ENCODE data around the gene TTC33. TPM values are rescaled to one million over a fixed set of nuclear protein-coding genes. Genes with fewer than 3 reads are reported as not detected.

TTC33 gene
- total RNA-seq, 1 donor from 2014 or later, result 7.0 TPM

- Histone ChIP-seq H3K27me3 (no peaks in the 10 kb centered on the region), H3K9me3 (no peaks in the 10 kb centered on the region), H3K36me3 (no peaks in the 10 kb centered on the region), H3K4me1 (no peaks in the 10 kb centered on the region), H3K4me3 (no peak overlapping the region), H3K27ac (no peak overlapping the region)
- no peak for DNase-seq (ENCODE audit: low spot score in 2 of 2)
- TF ChIP-seq CTCF (IDR thresholded peaks at IDR 0.05), result no peak
- intact Hi-C loops (cut with DNase I), result no loop called here
These were observed 177.0 kb downstream of the TTC33 start for GRCh38 chr5:40578501-40579451.

- Histone ChIP-seq H3K9me3 (no peaks in the 10 kb centered on the region), H3K27me3 (no peaks in the 10 kb centered on the region), H3K36me3 (no peaks in the 10 kb centered on the region), H3K27ac (no peak overlapping the region), H3K4me1 (no peaks in the 10 kb centered on the region), H3K4me3 (no peak overlapping the region)
- DNase-seq (ENCODE audit: low spot score in 2 of 2), result no peak
- no peak for TF ChIP-seq CTCF (IDR thresholded peaks at IDR 0.05)
- intact Hi-C loops (cut with DNase I), result no loop called here
These were observed 178.0 kb downstream of the TTC33 start for GRCh38 chr5:40577718-40578117.

GRCh38 chr5:40575921-40576320, 179.8 kb downstream of the TTC33 start:
- no peaks in the 10 kb centered on the region for H3K27me3 ChIP-seq
- intact Hi-C loops (cut with DNase I), result no loop called here
- no peaks in the 10 kb centered on the region for H3K4me1 ChIP-seq
- no peak for TF ChIP-seq CTCF (IDR thresholded peaks at IDR 0.05)
- no peak overlapping the region for H3K4me3 ChIP-seq
- no peaks in the 10 kb centered on the region for H3K36me3 ChIP-seq
- no peak for DNase-seq (ENCODE audit: low spot score in 2 of 2)
- H3K27ac ChIP-seq, result no peak overlapping the region
- H3K9me3 ChIP-seq, result no peaks in the 10 kb centered on the region

GRCh38 chr5:40575411-40575810, 180.3 kb downstream of the TTC33 start:
- DNase-seq (ENCODE audit: low spot score in 2 of 2), result no peak
- no peaks in the 10 kb centered on the region for H3K36me3 ChIP-seq
- H3K4me3 ChIP-seq, result no peak overlapping the region
- no peak overlapping the region for H3K27ac ChIP-seq
- TF ChIP-seq CTCF (IDR thresholded peaks at IDR 0.05), result no peak
- no peaks in the 10 kb centered on the region for H3K4me1 ChIP-seq
- intact Hi-C loops (cut with DNase I), result no loop called here
- no peaks in the 10 kb centered on the region for H3K27me3 ChIP-seq
- H3K9me3 ChIP-seq, result no peaks in the 10 kb centered on the region

- intact Hi-C loops (cut with DNase I), result no loop called here
- Histone ChIP-seq H3K36me3 (no peaks in the 10 kb centered on the region), H3K27me3 (no peaks in the 10 kb centered on the region), H3K27ac (no peak overlapping the region), H3K9me3 (no peaks in the 10 kb centered on the region), H3K4me3 (no peak overlapping the region), H3K4me1 (no peaks in the 10 kb centered on the region)
- DNase-seq (ENCODE audit: low spot score in 2 of 2), result no peak
- no peak for TF ChIP-seq CTCF (IDR thresholded peaks at IDR 0.05)
These were observed 182.8 kb downstream of the TTC33 start for GRCh38 chr5:40572937-40573336.
